Left ventricle myocardium superior (tissue), 1 donor: ENCODE measurements around the gene DPP6. TPM values are rescaled to one million over a fixed set of nuclear protein-coding genes. Genes with fewer than 3 reads are reported as not detected.
"Not testable (repeated sequence)": the region's sequence is repeated elsewhere in the genome, so short reads cannot be mapped to it uniquely, and the experiment has no call there.

Experiments used
- ATAC-seq: fragments of 200-7000 bp; cut with Tn5 transposase; one replicate; pipeline ENCODE4 v1.9.1; 2020; ENCODE audit warnings: mild to moderate bottlenecking, moderate library complexity
- DNase-seq: peaks from one replicate; pipeline ENCODE4 v3.0.0-alpha.2; 2020
- intact Hi-C: fragments of 100-400 bp; cut with micrococcal nuclease; formaldehyde crosslinking; loops from one replicate; pipeline ENCODE4 v1.11.0; 2022
- long read RNA-seq: library from polyadenylated mRNA; unstranded; transcript quantifications from one replicate; pipeline ENCODE4 v2.0.0, GENCODE V29; 2021
- total RNA-seq: library from RNA; stranded (reverse); fragmentation: NEBNext Ultra II Directional; extraction: Animal tissue kit (Norgen Biotek cat#: 25700); gene quantifications from one replicate; pipeline ENCODE4 v1.2.1, GENCODE V29; 2021
- donor health status: DM: no; HTN: yes; CAD: no; lungs with severe emphysema.

The DPP6 gene
- total RNA-seq, result not detected
- long read RNA-seq, result 0 reads

DNA sequence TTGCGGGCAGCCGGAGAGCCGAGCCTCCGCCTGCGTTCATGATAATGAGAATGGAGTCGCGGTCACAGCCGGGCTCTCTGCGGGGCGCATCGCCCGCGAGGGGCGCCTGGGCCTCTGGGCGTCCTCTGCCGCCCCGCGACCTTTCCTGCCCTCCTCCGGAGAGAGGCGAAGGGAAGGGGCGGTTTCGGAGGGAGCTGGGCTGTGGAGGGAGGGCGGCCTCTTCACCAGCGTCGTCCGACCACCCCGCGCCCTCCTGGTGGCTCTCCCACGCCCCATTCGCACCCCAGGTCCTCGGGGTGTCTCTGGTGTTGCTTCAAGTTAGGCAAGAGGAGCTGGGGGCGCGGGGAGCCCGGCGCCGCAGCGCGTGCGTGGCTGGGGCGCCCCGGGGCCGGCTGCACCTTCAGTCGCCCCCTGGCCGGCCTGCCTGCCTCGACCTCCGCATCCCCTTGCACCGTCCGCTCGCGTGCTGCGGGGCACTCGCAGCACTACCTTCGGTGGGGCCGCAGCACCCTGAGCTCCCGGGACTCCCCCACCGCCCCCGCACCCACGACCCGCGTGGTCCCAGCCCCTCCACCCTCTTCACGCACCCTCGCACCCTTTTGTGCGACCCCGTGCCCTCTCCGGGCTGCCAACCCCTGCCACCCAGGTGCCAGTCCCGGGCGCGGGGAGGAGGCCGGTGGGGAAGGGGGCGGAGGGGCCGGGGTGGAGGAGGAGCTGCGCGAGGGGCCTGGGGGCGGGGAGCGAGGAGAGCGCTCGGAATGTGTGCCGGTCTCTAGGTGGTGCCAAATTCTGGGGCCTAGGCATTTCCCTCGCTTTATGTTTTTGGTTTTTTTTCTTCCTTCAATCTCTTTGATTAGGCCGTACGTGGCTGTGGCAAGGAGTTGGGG, at the start of gene DPP6:
Gene DPP6 (plus strand): TSS at position 756 of the 887 bp plus-strand sequence.
- DNase-seq, ATAC-seq, intact Hi-C loops: not testable (repeated sequence)

GRCh38 chr7:154009423-154009911, 42.7 kb upstream of the DPP6 start:
- not testable (repeated sequence) for ATAC-seq

GRCh38 chr7:154010726-154011568, 41.3 kb upstream of the DPP6 start:
- DNase-seq, ATAC-seq, intact Hi-C loops: not testable (repeated sequence)

More at GRCh38 chr7:154009423-154009911, 42.7 kb upstream of the DPP6 start:
- intact Hi-C loops, DNase-seq: not testable (repeated sequence)

- ATAC-seq, DNase-seq, intact Hi-C loops: not testable (repeated sequence)
These were observed 39.4 kb upstream of the DPP6 start for GRCh38 chr7:154012800-154013199.

GRCh38 chr7:154015636-154016035, 36.6 kb upstream of the DPP6 start:
- DNase-seq, ATAC-seq, intact Hi-C loops: not testable (repeated sequence)

GRCh38 chr7:154018354-154018753, 33.8 kb upstream of the DPP6 start:
- intact Hi-C loops, DNase-seq, ATAC-seq: not testable (repeated sequence)

GRCh38 chr7:154027805-154028204, 24.4 kb upstream of the DPP6 start:
- ATAC-seq, intact Hi-C loops, DNase-seq: not testable (repeated sequence)

- DNase-seq, intact Hi-C loops, ATAC-seq: not testable (repeated sequence)
These were observed 21.6 kb upstream of the DPP6 start for GRCh38 chr7:154030476-154031080.

GRCh38 chr7:154039466-154040165, 12.6 kb upstream of the DPP6 start:
- DNase-seq, intact Hi-C loops: not testable (repeated sequence)
- ATAC-seq, result peak; percentile 59

GRCh38 chr7:154050394-154050793, 1.8 kb upstream of the DPP6 start:
- ATAC-seq, intact Hi-C loops, DNase-seq: not testable (repeated sequence)

GRCh38 chr7:154051006-154051642, 1.1 kb upstream of the DPP6 start:
- ATAC-seq, result peak; percentile 98
- intact Hi-C loops, DNase-seq: not testable (repeated sequence)

DNA sequence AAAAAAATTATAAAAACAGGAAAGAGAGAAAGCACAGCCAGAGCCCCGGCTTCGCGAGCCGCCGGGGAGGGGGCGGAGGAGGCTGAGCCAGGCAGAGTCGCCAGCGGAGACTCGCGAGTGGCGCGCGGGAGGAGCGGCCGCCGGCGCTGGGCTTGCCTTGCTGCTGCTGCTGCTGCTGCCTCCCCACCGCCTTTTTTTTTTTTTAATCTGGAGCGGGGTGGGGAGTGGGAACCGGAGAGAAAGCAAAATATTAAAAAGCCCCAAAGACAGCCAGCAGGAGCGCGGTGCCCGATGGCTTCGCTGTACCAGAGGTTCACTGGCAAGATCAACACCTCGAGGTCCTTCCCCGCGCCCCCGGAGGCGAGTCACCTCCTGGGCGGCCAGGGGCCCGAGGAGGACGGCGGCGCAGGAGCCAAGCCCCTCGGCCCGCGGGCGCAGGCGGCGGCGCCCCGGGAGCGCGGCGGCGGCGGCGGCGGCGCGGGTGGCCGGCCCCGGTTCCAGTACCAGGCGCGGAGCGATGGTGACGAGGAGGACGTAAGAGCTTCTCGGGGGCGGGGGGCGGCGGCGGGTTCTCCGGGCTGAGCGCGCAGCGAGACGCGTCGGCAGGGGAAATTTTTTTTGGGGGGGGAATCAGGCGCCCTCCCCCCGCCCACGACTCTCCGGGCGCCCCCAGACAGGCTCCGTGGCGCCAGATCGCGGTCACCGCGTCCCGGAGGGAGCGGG, 493 bp downstream of the DPP6 start:
- ATAC-seq, intact Hi-C loops, DNase-seq: not testable (repeated sequence)

- ATAC-seq, intact Hi-C loops, DNase-seq: not testable (repeated sequence)
These were observed 1.5 kb downstream of the DPP6 start for GRCh38 chr7:154053466-154054312.

- intact Hi-C loops, ATAC-seq, DNase-seq: not testable (repeated sequence)
These were observed 2.5 kb downstream of the DPP6 start for GRCh38 chr7:154054664-154055063.

DNA sequence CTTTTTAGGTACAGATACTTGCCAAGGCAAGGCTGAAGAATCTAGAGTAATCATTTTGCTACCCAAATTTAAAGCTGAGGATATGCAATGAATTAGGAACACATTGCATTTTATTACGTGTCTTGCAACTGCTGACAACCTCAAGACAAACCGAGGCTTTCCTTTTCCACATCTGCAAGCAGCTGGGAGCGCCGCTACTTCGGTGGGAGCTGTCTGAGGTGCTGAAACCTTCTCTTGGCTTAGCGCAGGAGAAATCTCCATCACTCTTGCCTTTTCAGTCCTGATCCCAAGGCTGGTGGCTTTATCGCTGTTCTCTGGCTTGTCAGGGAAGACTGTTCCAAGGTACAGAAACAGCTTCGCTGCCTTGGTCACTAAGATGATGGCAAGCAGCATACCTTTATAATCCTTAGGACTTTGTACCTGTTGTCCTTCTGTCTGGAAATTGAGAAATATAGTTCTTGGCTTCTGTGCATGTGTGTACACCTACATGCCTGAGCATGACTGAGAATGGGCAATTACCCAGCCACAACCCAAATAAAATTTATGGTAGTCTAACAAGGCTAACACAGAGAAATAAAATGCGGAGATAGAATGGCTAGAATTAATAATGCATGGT, 3.4 kb downstream of the DPP6 start:
- ATAC-seq, DNase-seq, intact Hi-C loops: not testable (repeated sequence)

DNA sequence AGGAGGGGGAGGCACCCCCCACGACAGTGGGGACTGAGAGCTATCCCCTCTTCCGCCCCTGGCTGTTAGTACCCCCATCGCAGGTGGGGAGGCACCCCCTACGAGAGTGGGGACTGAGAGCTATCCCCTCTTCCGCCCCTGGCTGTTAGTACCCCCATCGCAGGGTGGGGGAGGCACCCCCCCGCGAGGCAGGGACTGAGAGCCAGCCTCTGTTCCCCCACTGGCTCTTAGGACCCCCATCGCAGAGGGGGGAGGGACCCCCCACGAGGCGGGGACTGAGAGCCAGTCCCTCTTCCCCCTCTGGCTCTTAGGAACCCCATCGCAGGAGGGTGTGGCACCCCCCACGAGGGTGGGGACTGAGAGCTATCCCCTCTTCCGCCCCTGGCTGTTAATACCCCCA, 6.6 kb downstream of the DPP6 start:
- DNase-seq, ATAC-seq, intact Hi-C loops: not testable (repeated sequence)
